Left kidney (tissue), 2 donors: ENCODE data around the gene PABPC1L. TPM values are rescaled to one million over a fixed set of nuclear protein-coding genes. Genes with fewer than 3 reads are reported as not detected.
A peak's percentile ranks its signal among the peaks of the same experiment; 100 is the strongest.

Experiments used
- DNase-seq: peaks from one replicate; pipeline ENCODE4 v3.0.0-alpha.2; 2013
- polyA plus RNA-seq: library from polyadenylated mRNA; unstranded; fragments of 120-200 nt; gene quantifications from one replicate; pipeline ENCODE4 v1.2.1, GENCODE V29; 2013; ENCODE audit not compliant: insufficient read length

Gene PABPC1L
- polyA plus RNA-seq, 1 donor = 105 TPM

DNA sequence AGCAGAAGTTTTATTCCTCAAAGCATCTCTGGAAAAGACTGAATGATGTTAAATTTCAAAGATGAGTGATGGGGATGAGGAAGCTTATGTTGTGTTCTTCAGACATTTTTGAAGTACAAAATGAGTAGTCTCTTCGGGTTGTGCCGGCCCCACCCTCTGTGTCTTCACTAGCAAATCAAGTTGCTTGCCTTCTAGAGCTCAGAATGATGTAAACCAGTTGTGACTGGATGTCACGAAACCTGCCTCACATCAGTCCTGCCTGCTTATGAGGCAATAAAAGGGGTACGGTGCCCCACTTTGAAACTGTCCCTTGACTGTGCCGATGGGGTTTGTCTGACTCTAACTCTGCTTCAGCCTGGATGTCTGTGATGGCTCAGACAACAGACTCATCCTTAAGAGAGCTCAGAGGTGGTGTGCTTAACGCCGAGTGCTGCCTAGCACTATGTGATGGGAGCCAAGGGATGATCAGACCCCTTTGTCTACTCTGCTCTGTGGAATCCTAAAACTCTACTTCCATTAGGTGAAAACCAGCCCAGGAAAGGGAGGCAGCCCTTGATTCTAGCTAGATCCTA lies 31.3 kb downstream of the PABPC1L start:
- DNase-seq = no peak

GRCh38 chr20:44942264-44942973 lies 32.6 kb downstream of the PABPC1L start:
- DNase-seq = no peak

DNA sequence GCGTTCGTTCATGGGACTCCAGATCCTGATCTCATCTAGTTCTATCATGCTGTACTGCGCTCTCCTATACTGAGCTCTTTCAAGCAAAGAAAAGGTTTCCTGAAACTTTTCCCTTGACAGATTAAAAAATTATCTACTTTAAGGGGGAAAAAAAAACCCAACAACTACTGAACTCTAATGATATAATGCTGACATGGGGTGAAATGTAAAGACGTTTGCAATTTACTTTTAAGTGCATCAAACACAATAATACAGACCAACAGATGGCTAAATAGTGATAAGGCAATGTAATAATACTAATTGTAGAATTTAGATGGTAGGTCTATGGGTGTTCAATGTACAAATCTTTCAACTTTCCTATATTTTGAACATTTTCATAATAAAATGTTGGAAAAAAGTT lies 34.0 kb downstream of the PABPC1L start:
- no peak for DNase-seq

DNA sequence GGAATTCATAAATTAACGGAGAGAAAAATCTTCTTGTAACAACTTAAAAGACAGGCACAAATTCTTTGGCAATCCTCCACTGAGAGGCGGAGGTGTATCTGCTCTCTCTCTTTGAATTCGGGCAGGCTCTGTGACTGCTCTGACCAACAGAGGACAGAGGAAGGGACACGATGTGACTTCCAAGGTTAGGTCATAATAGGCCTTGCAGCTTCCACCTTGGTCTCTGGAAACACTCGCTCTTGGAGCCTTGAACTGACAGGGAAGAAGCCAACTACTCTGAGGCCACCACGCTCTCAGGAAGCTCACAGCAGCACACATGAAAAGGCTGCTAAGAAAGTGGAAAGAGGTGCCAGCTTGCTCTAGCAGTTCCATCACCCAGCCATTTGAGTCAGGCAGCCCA lies 35.4 kb downstream of the PABPC1L start:
- DNase-seq = no peak

GRCh38 chr20:44946271-44946852 lies 36.5 kb downstream of the PABPC1L start:
- DNase-seq = no peak

GRCh38 chr20:44948107-44948506 lies 38.2 kb downstream of the PABPC1L start:
- DNase-seq = no peak

- DNase-seq = no peak
These were observed 38.7 kb downstream of the PABPC1L start for GRCh38 chr20:44948513-44948912.

DNA sequence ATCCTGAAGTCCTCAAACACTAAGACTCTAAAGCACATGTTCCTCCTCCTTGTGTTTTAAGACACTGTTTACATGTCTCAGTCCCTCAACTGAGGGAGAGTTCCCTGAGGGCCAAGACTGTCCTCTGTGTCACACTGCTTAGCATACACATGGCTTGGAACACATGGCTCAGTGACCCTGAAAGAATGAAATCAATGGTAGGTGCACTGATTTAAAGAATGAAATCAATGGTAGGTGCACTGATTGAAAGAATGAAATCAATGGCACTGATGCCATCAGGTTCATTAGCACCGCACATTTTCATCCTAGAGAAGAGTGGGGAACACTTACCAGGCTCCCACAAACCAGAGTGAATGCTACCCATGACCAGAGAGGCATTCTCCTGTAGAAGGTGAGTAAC lies 40.5 kb downstream of the PABPC1L start:
- no peak for DNase-seq

DNA sequence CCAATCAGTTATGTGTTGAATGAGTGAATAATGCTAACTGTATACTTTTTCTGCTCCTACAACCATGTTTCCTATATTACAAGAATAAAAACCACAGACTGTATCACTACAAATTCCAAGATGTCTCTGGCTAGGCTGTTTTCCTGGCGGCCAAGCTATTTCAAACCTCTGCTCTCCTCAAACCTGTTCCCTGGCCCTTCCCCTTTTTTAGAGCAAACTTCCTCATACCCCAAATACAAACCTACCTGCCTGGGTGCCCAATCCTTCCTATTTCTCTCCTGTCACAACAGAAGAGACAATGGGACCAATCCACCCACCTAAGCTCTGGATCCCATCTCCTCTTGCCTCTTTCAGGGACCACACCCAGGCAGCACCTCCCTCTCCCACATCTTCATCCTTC lies 42.9 kb downstream of the PABPC1L start:
- DNase-seq = no peak

DNA sequence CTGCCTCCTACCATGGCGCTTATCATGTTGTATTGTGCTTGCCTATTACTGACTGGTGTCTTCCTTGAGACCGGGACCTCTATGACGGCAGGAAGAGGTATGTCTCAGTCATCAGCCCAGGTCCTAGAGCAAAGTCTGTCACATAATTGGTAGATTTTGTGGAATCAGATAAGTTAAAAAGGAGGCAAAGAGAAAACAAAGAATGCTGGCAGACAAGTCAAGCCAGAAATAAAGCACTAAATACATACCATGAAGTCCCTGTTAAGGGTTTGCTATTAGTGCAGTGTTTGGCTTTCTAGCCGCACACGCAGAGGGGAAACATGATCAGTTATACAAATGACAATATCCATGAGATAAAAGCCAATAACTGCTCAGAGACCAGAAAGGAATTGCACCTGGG lies 44.4 kb downstream of the PABPC1L start:
- DNase-seq = no peak

DNA sequence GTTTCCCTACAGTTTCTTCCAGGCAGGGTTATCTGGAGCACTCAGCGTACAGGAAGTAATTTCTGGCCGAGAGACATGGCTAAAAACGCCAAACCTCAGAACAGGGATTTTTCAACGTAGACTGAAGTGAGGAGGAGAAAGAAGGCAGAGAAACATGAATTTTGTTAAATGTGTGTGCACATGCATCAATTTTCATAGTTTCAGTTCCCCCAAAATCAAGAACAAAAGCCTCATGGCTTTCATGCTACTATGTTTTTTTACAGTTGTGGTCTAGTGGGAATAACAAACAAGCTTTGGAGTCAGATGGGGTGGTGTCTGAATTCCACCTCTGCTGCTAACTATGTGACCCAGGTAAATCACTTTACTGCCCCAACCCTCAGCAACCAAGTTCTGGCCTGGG lies 45.4 kb downstream of the PABPC1L start:
- DNase-seq = no peak

GRCh38 chr20:44956410-44956809 lies 46.5 kb downstream of the PABPC1L start:
- no peak for DNase-seq

DNA sequence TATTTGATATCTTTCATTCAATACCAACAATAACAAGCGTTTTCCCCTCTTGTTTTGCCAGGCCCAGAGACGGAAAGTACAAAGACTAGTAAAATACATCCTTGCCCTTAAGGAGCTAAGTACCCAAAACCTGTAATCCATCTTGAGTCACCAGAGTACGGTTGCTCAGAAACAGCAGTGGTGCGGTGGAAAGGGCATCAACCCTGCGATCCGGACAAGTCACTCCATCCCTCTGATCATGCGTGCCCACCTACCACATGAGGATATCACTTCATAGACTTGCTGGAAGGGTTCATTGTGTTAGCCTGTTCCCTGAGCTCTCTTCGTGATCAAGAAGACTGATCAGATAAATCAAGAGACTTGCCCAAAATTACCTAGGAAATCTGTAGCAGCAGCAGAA lies 48.4 kb downstream of the PABPC1L start:
- DNase-seq = no peak

- no peak for DNase-seq
These were observed 49.3 kb downstream of the PABPC1L start for GRCh38 chr20:44959082-44959637.

DNA sequence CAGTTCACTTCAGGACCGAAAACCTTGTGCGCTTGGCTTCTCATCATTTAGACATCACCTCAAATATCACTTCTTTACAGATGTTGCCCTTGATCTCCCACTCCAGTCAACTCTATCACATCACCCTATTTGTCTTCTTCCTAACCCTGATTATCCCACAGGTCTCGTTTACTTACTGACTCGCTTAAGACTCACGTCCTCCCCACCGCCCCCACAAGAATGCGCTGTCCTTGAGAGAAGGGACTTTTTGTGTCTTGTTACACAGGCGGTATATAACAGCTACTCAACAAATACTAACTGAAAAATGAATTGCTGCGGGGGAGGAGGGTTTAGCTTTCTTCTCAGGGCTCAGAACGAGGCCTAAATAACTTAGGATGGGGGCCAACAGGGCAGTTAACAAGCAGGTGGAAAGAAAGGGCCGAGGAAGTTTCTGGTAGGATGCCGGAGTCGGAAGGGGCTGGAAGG lies 49.8 kb downstream of the PABPC1L start:
- DNase-seq = no peak

DNA sequence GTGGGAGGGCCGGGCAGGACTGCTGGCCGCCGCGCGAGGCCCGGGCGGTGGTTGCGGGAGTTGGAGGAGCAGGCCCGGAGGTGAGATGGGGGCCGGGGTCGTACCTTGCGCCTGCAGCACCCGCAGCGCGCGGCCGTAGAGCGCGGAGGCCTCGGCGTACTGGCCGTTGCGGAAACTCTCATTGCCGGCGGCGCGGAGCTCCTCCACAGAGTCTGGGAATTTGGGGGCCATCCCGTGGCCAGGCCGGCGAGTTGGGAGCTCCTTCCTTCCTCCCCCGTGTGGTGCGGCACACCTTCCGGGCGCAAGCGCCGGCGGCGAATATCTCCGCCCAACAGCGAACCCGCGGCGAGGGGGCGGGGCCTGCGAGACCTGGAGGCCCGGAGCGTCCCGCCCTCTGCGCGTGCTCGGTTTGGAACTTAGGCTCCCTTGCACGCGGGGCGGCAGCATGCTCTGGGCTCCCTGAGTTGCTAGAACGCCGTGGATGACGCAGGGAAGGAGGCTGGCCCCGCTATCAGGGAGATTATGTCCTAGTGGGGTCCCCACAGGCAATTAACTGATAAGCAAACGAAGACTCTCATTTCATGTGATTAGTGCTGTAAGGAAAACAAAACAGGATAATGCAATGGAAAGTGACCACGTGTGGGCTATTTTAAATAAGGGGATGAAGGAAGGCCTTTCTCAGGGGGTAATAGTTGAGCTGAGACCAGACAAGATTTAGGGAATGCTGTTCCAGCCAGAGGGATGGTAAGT lies 50.4 kb downstream of the PABPC1L start, which contains the start of gene TOMM34:
TOMM34 (minus strand) TSS at position 295 of the 750 bp plus-strand sequence; CDS start at position 231, 64 bp downstream.
- peak; percentile 93 for DNase-seq

DNA sequence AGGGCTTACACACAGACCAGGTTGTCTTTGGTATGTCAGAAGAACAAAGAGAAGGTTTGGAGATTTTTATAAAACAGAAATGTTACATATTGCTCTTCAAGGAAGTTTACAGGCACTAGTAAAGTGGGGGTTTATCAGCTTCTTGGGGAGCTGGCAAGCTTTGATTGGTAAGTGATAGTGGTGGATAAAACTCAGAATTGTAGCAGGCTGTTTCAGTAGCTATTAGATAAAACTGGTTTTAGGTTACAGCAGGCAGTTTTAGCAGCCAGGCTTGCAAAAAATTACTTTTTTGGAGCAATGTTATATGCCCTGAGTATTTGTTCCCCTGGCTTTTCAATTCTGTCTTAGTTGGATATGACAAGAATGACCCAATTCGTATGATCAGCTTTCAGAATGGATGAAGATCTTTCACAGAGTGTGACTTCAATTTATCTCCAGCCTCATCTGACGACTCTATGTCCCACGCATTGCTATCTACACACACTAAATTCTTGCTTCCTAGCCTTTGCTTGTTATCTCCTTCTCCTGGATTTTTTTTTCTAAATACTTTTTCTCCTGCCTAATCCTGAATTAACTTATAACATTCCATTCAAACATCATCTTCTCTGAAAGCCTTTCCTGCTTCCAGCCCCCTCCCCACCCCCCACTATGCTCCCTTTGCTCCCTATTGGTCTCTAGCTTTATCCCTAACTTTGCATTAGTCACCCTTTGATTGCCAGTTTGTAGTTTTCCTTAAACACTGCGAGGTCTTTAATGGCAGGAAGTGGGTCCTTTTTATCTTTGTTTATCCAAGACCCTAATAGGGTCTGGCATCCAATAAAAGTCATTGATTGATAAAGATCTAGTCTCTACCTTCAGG lies 51.4 kb downstream of the PABPC1L start:
- DNase-seq = no peak

- no peak for DNase-seq
These were observed 52.0 kb downstream of the PABPC1L start for GRCh38 chr20:44961870-44962267.

GRCh38 chr20:44962483-44962882 lies 52.6 kb downstream of the PABPC1L start:
- DNase-seq = no peak

DNA sequence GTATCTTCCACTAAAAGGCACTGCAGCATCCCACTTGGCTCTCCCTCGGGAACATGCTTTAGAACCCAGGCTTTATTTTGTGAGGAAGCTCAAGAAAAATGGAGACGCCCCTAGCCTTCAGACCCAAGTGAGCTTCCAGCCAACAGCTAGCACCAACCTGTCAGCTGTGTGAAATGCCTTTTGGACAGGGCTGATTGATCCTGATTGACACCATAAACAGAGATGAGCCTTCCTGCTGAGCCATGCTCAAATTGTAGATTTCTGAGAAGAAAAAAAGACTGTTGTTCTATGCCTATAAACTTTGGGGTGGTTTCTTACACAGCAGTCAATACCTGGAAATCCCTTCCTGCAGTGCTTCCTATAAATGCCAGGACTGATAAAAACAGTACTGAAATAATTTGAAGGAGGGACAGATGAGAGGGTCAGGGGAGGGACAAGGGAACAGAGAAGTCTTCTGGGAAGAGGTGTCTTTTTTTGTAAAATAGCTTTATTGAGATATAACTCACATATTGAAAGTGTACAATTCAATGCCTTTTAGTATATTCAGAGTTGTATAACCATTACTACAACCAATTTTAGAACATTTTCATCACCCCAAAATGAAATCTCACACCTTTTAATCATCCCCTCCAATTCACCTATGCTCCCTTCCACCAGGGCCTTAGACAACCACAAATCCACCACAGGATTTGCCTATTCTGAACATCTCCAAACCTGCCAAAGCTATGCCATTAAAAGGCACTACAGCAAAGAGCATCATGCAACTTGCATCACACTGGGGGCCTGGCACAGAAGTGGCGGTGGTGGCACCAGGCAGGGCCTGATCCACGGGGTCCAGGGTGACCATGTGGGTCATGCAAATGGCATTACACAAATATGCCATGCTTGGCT lies 53.7 kb downstream of the PABPC1L start:
- DNase-seq = no peak
